Measurements from ENCODE around the gene SPATS2.

The SPATS2 gene

DNA sequence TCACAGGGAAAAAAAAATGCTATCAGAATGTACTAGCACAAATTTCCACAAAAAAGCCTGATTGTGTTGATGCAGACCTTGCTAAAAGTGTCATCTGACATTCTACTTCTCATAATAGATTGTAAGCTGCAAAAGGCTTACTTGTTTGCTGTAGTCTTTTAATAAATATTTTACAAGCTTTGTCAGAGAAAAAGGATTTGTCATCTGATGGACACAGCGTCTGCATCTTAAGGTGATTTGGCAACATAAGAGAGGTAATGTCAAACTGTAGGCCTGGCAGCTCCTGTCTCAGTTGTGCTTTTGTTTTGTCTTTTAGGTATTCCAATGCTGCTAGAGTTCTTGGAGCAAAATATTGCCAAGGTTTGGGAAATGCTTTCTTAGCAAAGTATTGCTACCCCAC lies 145.3 kb downstream of the SPATS2 start:
- TF ChIP-seq, protein P1, sequence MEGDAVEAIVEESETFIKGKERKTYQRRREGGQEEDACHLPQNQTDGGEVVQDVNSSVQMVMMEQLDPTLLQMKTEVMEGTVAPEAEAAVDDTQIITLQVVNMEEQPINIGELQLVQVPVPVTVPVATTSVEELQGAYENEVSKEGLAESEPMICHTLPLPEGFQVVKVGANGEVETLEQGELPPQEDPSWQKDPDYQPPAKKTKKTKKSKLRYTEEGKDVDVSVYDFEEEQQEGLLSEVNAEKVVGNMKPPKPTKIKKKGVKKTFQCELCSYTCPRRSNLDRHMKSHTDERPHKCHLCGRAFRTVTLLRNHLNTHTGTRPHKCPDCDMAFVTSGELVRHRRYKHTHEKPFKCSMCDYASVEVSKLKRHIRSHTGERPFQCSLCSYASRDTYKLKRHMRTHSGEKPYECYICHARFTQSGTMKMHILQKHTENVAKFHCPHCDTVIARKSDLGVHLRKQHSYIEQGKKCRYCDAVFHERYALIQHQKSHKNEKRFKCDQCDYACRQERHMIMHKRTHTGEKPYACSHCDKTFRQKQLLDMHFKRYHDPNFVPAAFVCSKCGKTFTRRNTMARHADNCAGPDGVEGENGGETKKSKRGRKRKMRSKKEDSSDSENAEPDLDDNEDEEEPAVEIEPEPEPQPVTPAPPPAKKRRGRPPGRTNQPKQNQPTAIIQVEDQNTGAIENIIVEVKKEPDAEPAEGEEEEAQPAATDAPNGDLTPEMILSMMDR (IDR thresholded peaks at IDR 0.05; ENCODE audit: insufficient read depth, low read length, missing control alignments): no peak
- DNase-seq (ENCODE audit: low read depth, low spot score): no peak
- ChIA-PET CTCF (interaction anchor here (1.2 to 17.4 kb wide), 9 partner anchors 7 to 224 kb away, joined by 3 to 1125 read pairs (median 35); partner anchors contain the start of genes C1QL4, DNAJC22 and SPATS2), POLR2A (interaction anchor here (2.2 kb wide), 1 partner anchor 146 kb away, joined by 8 read pairs; the partner anchor contains the start of gene SPATS2)
- H3K4me3 ChIP-seq (ENCODE audit: low read depth, low read length): no peak overlapping the region

DNA sequence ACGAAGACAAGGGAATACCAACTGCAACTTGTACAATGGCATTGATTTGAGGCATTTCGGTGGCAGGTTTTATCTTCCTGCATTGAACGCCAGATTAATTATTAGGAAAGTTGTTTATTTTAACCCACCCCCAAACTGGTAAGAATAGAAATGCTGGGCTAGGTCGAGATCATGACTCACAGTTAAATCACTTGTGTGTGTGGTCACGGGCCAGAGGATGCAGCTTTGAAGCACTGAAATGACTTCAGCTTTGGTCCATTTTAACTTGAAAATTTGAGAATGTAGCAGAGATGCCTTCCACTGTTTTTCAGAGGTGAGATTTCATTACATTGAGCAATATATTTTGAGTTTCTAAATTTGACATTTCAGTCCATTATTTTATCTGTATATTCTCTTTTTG lies 148.0 kb downstream of the SPATS2 start:
- no peak for DNase-seq (ENCODE audit: low read depth, low spot score)
- no peak overlapping the region for H3K4me3 ChIP-seq (ENCODE audit: low read depth, low read length)
- ChIA-PET CTCF (interaction anchor here (0.8 to 17.4 kb wide), 21 partner anchors 9 to 252 kb away, joined by 3 to 1125 read pairs (median 7); partner anchors contain the start of genes C1QL4, DNAJC22 and SPATS2), POLR2A (interaction anchor here (0.9 kb wide), 1 partner anchor 148 kb away, joined by 3 read pairs; the partner anchor contains the start of gene SPATS2)
- TF ChIP-seq, protein P1 (IDR thresholded peaks at IDR 0.05; ENCODE audit: insufficient read depth, low read length, missing control alignments): no peak

DNA sequence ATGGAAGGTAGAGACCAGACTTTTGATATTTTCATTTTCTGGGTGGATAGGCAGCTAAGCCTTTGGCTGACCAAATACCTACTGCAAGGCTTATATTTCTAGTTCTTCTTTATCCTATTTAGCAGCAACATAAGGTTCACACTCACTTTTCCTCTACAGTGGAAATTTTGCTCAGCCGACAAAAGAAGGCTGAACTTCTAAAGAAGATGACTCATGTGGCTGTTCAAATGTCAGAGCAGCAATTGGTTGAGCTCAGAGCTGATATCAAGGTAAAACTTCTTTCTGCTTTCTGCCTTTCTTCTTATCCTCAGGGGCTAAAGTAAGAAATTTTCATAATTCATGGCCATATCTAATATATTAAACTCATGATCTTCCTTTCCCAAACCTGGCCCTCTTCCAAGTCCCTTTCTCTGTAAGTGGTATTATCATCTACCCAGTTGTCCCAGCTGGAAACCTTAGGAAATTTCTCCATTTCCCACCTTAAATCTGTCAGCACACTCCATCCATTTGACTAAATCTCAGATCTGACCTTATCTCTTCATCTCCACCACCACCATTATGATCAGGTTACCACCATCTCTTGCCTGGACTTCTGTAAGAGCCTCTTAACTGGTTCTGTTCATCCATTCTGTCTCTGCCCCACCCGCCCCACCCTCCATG lies 151.8 kb downstream of the SPATS2 start:
- POLR2A ChIA-PET: no interaction called here
- CTCF ChIA-PET: interaction anchor here (1.0 to 17.4 kb wide), 6 partner anchors 8 to 188 kb away, joined by 3 to 1125 read pairs (median 6); partner anchors contain the start of genes DNAJC22 and SPATS2
- H3K4me3 ChIP-seq (ENCODE audit: low read depth, low read length): no peak overlapping the region
- TF ChIP-seq, protein P1 (IDR thresholded peaks at IDR 0.05; ENCODE audit: insufficient read depth, low read length, missing control alignments): no peak
- no peak for DNase-seq (ENCODE audit: low read depth, low spot score)

DNA sequence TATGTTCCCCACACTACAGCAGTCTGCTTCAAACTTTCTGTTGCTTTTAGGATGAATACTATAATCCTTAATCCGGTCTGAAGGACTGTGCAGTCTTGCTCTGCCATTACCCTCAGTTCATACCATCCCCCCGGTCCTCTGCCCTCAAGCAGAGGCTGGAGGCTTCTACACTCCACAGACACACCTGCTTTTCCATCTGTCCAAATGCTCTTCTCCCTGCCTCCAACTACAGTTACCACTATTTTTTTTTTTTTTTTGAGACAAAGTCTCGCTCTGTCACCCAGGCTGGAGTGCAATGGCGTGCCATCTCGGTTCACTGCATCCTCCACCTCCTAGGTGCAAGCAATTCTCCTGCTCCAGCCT lies 152.3 kb downstream of the SPATS2 start:
- no peak overlapping the region for H3K4me3 ChIP-seq (ENCODE audit: low read depth, low read length)
- POLR2A ChIA-PET: no interaction called here
- no peak for DNase-seq (ENCODE audit: low read depth, low spot score)
- TF ChIP-seq, protein P1 (IDR thresholded peaks at IDR 0.05; ENCODE audit: insufficient read depth, low read length, missing control alignments): no peak
- CTCF ChIA-PET: interaction anchor here (1.0 to 17.4 kb wide), 5 partner anchors 8 to 188 kb away, joined by 3 to 1125 read pairs (median 6); partner anchors contain the start of genes DNAJC22 and SPATS2

DNA sequence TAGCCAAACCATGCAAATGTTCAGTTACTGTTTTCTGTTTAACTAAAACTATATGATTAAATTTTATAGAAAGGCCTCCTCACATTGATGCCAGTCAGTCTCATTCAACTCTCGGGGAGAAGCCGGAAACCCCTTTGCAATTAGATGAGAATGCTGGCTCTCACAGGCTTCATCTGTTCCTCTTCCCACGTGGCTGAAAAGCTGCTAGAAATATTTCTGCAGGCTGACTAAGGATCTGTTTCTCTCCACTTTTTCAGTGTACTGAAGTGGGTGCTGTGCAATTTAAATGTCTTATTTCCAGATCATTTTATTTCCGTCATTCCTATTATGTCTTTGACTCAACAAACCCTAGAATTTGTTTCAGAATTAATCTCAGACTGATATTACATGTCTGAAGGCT lies 154.1 kb downstream of the SPATS2 start:
- ChIA-PET POLR2A (no interaction called here), CTCF (interaction anchor here (0.7 to 5.4 kb wide), 4 partner anchors 9 to 190 kb away, joined by 3 to 44 read pairs (median 4); no protein-coding TSS in a partner anchor)
- H3K4me3 ChIP-seq (ENCODE audit: low read depth, low read length): no peak overlapping the region
- TF ChIP-seq, protein P1 (IDR thresholded peaks at IDR 0.05; ENCODE audit: insufficient read depth, low read length, missing control alignments): no peak
- no peak for DNase-seq (ENCODE audit: low read depth, low spot score)

DNA sequence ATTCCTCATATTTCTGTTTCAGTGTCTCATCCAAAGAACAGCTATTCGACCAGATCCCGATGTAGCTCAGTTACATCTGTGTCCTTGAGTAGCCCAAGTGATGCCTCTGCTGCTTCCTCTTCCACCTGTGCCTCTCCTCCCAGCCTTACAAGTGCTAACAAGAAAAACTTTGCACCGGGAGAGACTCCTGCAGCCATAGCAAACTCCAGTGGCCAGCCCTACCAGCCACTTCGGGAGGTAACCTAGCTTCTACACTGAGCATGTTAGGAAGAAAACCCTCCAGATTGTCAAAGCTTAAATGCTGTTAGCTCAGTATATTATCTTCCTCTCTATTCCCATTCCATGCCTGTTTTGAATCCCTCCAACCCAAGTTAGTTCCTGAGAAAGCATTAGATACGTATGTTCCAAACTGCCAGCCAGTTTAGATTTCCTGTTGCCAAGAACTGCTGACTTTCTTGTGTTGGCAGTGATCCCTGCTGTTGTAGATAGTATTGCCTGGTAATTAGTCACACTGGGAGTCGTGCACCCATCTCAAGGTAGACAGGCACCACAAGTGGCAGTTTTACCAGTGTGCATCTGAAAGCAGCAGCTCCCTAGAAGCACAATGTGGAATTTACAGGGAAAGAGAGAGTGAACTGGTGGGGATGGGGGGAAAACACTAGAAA lies 157.5 kb downstream of the SPATS2 start:
- no peak for DNase-seq (ENCODE audit: low read depth, low spot score)
- POLR2A ChIA-PET: no interaction called here
- TF ChIP-seq, protein P1 (IDR thresholded peaks at IDR 0.05; ENCODE audit: insufficient read depth, low read length, missing control alignments): no peak

More for the DNA sequence above, 157.5 kb downstream of the SPATS2 start:
- H3K4me3 ChIP-seq (ENCODE audit: low read depth, low read length): no peak overlapping the region
- CTCF ChIA-PET: interaction anchor here (0.9 to 5.4 kb wide), 5 partner anchors 8 to 177 kb away, joined by 3 to 52 read pairs (median 12); partner anchors contain the start of gene DNAJC22

Data from AG04449 (cell line).